Muscle of leg (tissue), 11 donors: Measurements from ENCODE around the gene C1QTNF9. TPM values are rescaled to one million over a fixed set of nuclear protein-coding genes. Genes with fewer than 3 reads are reported as not detected.
"Not testable (repeated sequence)": the region's sequence is repeated elsewhere in the genome, so short reads cannot be mapped to it uniquely, and the experiment has no call there.

Experiments
- DNase-seq: peaks from one replicate; pipeline ENCODE4 v3.0.0; 2013
- H3K27ac ChIP-seq: one replicate; pipeline ENCODE4 v1.5.1; 2013; ENCODE audit warnings: mild to moderate bottlenecking, low read length, control low read depth
- H3K27me3 ChIP-seq: one replicate; pipeline ENCODE4 v1.6.1; 2013; ENCODE audit warnings: low read length; ENCODE audit not compliant: control insufficient read depth, insufficient read depth
- H3K36me3 ChIP-seq: one replicate; pipeline ENCODE4 v1.6.1; 2013; ENCODE audit warnings: low read length; ENCODE audit not compliant: control insufficient read depth, insufficient read depth
- H3K4me1 ChIP-seq: one replicate; pipeline ENCODE4 v1.6.1; 2013; ENCODE audit warnings: low read length; ENCODE audit not compliant: control insufficient read depth, insufficient read depth
- H3K4me3 ChIP-seq: one replicate; pipeline ENCODE4 v1.5.1; 2013; ENCODE audit warnings: low read length, control low read depth
- H3K9me3 ChIP-seq: replicated peaks from 2 replicates; pipeline ENCODE4 v1.6.1; 2013; ENCODE audit warnings: low read depth, low read length; ENCODE audit not compliant: control insufficient read depth
- WGBS: methylation state at CpG from one replicate; pipeline ENCODE4 v1.1.5; 2013; ENCODE audit warnings: missing lambda C conversion rate; ENCODE audit not compliant: insufficient coverage; 5-methylcytosine and 5-hydroxymethylcytosine counted together
- polyA plus RNA-seq, 8 donors: library from polyadenylated mRNA; unstranded; fragments of 120-200 nt; gene quantifications; one replicate each; pipeline versions ENCODE4 v1.2.1 to v1.2.3, GENCODE V29; 2013; ENCODE audit warnings: inconsistent platforms in 1 of 8, low replicate concordance in 1 of 8; ENCODE audit not compliant: insufficient read length in 8 of 8, insufficient read depth in 1 of 8
- total RNA-seq: library from RNA; stranded (reverse); fragments of 120-200 nt; gene quantifications from one replicate; pipeline ENCODE4 v1.2.4, GENCODE V29; 2013

The C1QTNF9 gene
- total and polyA plus RNA-seq, 9 donors: 3.5 to 8.0 (median 5.5) TPM

DNA sequence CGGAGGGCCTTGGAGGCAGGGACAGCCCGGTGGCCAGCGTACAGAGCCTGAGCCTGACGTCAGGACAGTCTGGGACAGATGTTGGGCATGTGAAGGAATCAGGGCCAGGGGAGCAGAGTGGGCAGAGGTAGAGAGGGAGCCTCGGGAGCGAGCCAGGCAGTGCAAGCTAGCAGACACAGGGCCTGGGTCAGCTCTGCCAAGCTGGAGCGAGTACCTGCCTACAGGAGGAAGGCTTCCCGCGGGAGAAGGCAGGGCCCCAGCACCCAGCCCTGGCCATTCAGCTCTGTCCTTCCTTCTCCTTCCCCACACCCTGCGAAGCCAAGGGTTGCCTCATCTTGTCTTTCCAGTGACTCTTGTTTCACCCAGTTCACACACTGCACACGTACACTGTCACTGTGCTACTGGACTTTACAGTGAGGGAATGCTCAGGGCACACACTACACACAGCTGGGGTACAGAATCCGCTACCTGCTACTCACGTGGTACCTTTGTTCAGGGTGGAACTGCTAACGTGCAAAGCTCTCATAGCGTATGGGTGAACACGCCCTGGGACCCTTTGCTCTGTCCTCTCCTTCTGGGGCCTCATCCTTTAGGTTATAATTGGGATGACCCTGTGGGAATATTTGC is 9.8 kb upstream of the C1QTNF9 start:
- no peaks in the 10 kb centered on the region for H3K9me3 ChIP-seq
- no peak overlapping the region for H3K4me3 ChIP-seq
- H3K36me3 ChIP-seq: no peaks in the 10 kb centered on the region
- no peaks in the 10 kb centered on the region for H3K4me1 ChIP-seq
- H3K27ac ChIP-seq: no peak overlapping the region
- 83% methylated on average over 14 of the region's 16 CpGs for WGBS
- DNase-seq: no peak
- H3K27me3 ChIP-seq: no peaks in the 10 kb centered on the region

GRCh38 chr13:24301434-24301833 is 7.9 kb upstream of the C1QTNF9 start:
- no peak overlapping the region for H3K4me3 ChIP-seq
- DNase-seq: no peak
- H3K27ac ChIP-seq: no peak overlapping the region
- H3K27me3 ChIP-seq: no peaks in the 10 kb centered on the region
- H3K9me3 ChIP-seq: no peaks in the 10 kb centered on the region
- WGBS: 82% methylated on average over 5 of the region's 12 CpGs
- no peaks in the 10 kb centered on the region for H3K4me1 ChIP-seq
- H3K36me3 ChIP-seq: no peaks in the 10 kb centered on the region

DNA sequence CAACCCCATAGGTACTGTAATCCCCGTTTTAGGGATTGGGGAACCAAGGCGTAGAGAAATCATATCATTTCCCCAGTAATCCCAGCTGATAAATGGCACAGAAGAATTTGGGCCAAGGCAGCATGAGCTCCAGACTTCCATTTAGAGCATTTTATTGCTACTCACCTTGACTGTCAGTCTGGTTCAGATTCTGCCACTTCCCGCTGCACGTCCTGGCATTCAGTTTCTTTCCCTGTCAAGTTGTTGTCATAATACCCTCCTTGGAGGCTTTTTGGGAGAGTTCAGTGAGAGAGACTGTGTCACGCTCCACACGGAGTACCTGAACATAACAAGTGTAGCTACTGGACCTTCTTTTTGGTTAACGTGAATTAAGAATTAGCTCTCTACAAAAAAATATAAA is 7.5 kb upstream of the C1QTNF9 start:
- DNase-seq: no peak
- Histone ChIP-seq H3K27me3 (no peaks in the 10 kb centered on the region), H3K4me1 (no peaks in the 10 kb centered on the region), H3K36me3 (no peaks in the 10 kb centered on the region), H3K9me3 (no peaks in the 10 kb centered on the region), H3K27ac (no peak overlapping the region), H3K4me3 (no peak overlapping the region)
- 100% methylated on average over 1 of the region's 7 CpGs for WGBS

DNA sequence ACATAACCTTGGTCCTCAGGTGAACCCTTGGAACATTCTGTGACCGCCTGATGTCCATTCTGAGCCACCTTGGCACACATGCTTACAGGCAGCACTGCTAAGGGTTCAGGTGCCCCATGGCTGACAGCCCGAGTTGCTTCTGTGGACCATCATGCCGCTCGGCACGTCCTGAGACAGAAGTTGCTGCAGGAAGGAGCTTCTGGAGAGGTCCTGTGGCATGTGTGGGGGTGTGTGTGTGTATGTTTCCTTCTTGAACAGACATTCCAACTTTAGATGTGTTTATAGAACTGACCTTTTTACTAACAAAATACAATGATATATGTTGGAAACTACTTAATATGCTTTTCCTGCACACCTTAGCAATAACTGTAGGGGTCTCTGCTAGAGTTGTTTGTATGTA is 4.8 kb upstream of the C1QTNF9 start:
- Histone ChIP-seq H3K4me3 (no peak overlapping the region), H3K4me1 (no peaks in the 10 kb centered on the region), H3K9me3 (no peaks in the 10 kb centered on the region), H3K27me3 (no peaks in the 10 kb centered on the region), H3K36me3 (no peaks in the 10 kb centered on the region), H3K27ac (no peak overlapping the region)
- 61% methylated on average over 5 of the region's 5 CpGs for WGBS
- no peak for DNase-seq

GRCh38 chr13:24306632-24307031 is 2.7 kb upstream of the C1QTNF9 start:
- no peak overlapping the region for H3K27ac ChIP-seq

DNA sequence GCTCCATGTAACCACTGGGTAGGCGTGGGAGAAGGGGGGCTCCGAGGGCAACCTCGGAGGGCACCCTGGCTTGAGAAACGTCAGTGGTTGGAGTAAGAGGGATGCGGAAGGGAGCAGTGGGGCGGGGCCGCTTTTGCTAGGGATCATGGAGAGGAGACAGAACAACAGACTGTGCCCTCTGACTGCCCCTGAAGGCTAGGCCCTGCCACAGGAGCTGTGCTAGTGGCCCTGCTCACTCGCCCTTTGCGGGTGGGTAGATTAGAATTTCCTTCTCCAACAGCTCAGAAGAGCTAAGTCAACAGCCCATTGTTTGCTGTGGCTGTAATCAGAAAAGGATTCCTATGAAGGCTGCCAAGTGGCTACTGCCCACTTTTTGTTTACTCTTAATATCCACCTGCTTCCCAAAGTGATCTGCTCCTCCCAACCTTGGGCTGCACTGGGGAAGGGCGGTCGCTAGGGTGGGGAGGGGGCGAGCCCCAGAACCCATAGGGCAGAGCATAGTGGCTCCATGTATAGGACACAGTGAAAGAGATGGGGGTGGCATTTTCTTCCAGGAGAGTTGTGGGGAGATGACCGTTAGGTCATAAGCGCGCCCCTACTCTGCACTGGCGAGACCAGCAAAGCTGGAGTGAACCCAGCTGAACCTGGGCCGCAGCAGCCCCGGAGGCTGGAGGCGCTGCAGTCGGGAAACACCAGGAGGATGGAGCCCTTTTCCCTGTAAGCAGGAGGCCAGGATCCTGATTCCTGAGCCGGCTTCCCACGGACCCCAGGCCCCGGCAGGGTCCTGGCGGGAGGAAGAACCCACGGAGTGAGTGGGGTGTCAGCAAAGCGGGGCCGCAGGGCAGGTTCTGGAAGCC is 1.9 kb upstream of the C1QTNF9 start:
- Histone ChIP-seq H3K4me3 (no peak overlapping the region), H3K9me3 (no peaks in the 10 kb centered on the region), H3K4me1 (no peaks in the 10 kb centered on the region), H3K27me3 (no peaks in the 10 kb centered on the region), H3K27ac (peak overlapping the region; percentile 35), H3K36me3 (no peaks in the 10 kb centered on the region)
- DNase-seq: no peak
- 84% methylated on average over 21 of the region's 27 CpGs for WGBS

More at GRCh38 chr13:24306632-24307031, 2.7 kb upstream of the C1QTNF9 start:
- H3K27me3 ChIP-seq: no peaks in the 10 kb centered on the region
- H3K9me3 ChIP-seq: no peaks in the 10 kb centered on the region
- no peaks in the 10 kb centered on the region for H3K4me1 ChIP-seq
- no CpG with 5 or more reads among the region's 1 CpG for WGBS
- no peak overlapping the region for H3K4me3 ChIP-seq
- no peak for DNase-seq
- H3K36me3 ChIP-seq: no peaks in the 10 kb centered on the region

DNA sequence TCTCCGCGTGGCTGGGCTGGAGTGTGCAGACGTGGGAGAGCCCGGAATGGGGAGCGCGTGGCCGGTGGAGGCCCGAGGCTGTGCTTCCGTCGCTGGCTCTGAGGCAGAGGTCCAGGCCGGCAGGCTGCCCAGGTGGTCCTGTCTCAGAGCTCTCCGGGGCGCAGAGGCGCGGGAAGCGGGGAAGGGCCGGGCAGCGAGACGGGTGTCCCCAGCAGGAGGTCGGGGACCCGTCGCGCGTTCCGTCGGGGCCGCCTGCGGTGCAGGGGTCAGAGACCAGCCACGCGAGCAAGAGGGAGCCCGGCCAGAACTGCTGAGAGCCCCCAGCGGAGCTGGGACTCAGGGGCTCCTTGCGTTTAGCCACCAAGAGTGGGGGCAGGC is 1.3 kb upstream of the C1QTNF9 start:
- DNase-seq: no peak
- no peaks in the 10 kb centered on the region for H3K36me3 ChIP-seq
- no peaks in the 10 kb centered on the region for H3K27me3 ChIP-seq
- no peaks in the 10 kb centered on the region for H3K4me1 ChIP-seq
- WGBS: 78% methylated on average over 33 of the region's 33 CpGs
- no peaks in the 10 kb centered on the region for H3K9me3 ChIP-seq
- H3K27ac ChIP-seq: no peak overlapping the region
- H3K4me3 ChIP-seq: no peak overlapping the region

GRCh38 chr13:24308488-24309020 is 826 bp upstream of the C1QTNF9 start:
- no peak overlapping the region for H3K4me3 ChIP-seq
- 85% methylated on average over 26 of the region's 37 CpGs for WGBS
- no peaks in the 10 kb centered on the region for H3K27me3 ChIP-seq
- H3K4me1 ChIP-seq: no peaks in the 10 kb centered on the region
- H3K36me3 ChIP-seq: no peaks in the 10 kb centered on the region
- no peak for DNase-seq
- H3K27ac ChIP-seq: no peak overlapping the region
- H3K9me3 ChIP-seq: no peaks in the 10 kb centered on the region

DNA sequence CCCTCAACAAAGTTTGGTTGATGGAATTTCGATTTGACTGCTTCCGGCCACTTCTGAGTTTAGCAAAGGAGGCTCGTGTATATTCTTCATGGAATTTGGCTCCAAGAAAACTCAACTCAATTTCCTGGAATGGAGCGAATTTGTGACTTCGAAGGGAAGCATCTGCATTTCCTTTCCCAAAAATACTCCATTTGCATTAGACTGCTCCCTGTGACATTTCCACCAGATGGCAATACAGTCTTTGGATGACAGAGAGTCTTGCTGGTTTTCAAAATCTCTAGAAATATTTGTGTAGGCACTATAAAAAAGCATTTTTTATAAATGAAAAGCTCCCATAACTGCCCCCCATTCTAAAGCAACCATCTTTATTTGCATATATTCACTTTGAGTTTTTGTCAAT is 4.1 kb downstream of the C1QTNF9 start:
- no peaks in the 10 kb centered on the region for H3K9me3 ChIP-seq
- WGBS: 20% methylated on average over 1 of the region's 5 CpGs
- H3K4me1 ChIP-seq: no peaks in the 10 kb centered on the region
- no peaks in the 10 kb centered on the region for H3K27me3 ChIP-seq
- DNase-seq: peak; percentile 87
- no peak overlapping the region for H3K4me3 ChIP-seq
- no peaks in the 10 kb centered on the region for H3K36me3 ChIP-seq
- H3K27ac ChIP-seq: no peak overlapping the region

- H3K27ac ChIP-seq, DNase-seq, H3K9me3 ChIP-seq, H3K4me3 ChIP-seq, H3K4me1 ChIP-seq, H3K27me3 ChIP-seq, H3K36me3 ChIP-seq: not testable (repeated sequence)
- WGBS: 100% methylated on average over 3 of the region's 10 CpGs
Observed at GRCh38 chr13:24317835-24318234, 8.5 kb downstream of the C1QTNF9 start.
